NCI-H345 treated with DMSO at 0.1 percent for 48 hours (cell line): ENCODE data around the gene SLC28A3.

Source experiments
- DNase-seq: peaks from one replicate; lab custom pipeline; 2025; ENCODE audit not compliant: unreplicated experiment; lab: John Stamatoyannopoulos, UW

The SLC28A3 gene

DNA sequence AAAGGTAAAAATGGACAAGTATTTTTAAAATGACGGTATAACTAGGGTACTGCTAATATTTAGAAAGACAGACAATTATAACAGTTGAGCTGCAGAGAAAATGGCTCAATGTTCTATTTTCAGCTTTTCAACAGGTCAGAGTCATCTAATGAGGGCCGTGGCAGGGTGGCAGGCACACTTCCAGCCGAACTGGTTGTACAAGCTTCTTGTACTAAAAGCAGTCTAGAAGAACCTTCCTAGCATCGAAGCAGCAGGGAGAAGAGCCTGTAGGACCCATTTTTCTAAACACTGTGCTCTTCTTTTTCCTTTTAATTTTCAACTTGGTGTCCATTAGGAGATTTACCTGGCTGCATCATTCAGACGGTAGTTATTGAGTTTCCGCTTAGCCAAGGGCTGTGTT, 85.6 kb downstream of the SLC28A3 start:
- no peak for DNase-seq

DNA sequence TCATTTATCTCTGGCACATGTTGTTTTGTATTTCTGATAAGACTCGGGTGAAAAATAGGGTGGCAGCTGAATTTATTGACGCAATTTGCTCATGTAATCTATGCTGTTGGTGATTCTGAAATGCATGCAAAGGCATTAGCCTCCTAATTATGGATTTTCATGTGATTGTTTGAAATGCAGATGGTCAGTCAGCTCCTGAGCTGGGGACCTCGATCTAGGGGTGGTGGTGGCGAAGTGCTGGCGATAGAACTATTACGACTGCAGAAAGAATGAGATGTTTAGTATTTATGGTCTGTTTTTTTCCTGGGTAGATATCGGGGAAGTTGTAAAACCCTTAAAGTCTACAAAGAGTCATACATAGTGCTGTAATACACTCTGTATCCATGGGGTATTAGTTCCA, 88.6 kb downstream of the SLC28A3 start:
- no peak for DNase-seq

DNA sequence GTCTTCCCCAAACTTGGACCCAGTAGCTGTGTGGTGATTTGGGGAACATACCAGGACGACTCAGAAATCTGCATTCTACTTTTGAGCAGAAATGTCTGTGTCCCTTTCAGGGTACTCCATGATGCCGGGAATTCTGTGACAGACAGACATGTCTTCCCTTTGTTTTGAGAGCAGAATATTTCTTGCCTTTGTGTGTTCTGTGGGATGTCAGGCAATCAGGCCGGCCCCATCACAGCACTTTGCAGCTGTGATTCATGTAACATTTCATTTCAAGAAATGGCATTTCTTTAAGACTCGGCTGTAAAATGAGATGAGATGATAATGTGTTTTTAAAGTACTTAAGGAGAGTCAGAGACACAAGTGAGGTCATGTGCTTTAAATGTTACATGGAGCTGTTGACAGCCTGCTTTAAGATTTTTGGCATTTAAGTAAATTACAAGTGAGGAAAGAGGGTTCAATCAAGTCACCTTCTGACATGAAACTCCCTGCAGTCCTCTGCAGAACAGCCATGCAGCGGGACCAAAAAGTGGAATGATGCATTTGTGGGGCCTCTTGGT, 98.7 kb downstream of the SLC28A3 start:
- DNase-seq: no peak

DNA sequence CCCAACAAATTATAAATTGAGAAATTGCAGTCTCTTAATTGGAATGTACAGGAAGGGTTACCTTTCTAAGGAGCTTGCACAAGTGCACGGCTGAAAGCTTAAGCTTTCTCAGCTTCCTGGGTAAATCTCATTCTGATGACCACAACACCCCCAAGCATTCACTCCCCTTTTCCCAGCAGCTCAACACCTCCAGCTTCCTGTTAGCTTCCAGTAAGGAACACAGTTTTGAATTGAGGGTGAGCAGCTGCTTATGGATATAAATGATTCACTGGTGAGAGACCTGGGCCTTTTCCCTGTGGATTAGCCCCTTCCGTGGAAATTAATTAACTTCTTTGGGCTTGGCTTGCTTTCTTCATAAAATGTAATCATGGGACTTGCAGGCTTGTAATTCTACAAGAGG, 101.2 kb downstream of the SLC28A3 start:
- DNase-seq: no peak

DNA sequence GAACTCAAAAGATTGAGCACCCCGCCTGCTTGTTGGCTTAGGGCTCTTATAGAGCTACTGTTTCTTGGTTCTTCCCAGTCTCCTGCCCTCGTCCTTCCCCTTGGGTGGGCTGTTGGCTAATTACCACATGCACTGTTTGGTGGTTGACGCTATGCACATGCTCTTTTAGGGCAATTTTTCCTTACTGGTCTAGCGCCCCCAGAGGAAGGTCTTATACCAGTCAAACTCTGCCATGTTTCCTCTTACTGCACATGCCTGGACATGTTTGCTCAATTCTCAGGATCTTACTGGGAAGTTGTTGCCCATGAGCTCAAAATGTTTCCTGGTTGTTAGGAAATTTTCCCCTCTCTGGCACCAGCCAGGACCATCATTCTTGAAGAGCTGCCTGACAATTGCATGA, 101.9 kb downstream of the SLC28A3 start:
- no peak for DNase-seq

DNA sequence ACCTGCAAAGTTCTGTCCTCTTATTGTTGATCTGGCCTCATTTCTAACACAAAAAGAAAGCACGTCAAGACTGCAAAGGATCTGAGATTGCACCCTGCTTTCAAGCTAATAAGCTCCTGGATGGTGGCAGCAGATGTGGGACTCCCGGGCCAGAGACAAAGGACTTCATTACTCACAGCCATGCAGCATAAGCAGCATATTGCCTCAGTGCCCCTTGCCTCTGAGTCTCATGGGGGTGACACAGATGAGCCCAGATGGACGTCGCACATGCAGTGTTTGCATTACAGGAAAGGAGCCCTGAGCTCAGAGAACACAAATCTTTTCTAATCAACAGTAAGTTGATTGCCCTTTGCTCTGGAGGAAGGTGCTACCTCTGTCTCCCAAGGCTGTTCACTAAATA, 105.0 kb downstream of the SLC28A3 start:
- no peak for DNase-seq

DNA sequence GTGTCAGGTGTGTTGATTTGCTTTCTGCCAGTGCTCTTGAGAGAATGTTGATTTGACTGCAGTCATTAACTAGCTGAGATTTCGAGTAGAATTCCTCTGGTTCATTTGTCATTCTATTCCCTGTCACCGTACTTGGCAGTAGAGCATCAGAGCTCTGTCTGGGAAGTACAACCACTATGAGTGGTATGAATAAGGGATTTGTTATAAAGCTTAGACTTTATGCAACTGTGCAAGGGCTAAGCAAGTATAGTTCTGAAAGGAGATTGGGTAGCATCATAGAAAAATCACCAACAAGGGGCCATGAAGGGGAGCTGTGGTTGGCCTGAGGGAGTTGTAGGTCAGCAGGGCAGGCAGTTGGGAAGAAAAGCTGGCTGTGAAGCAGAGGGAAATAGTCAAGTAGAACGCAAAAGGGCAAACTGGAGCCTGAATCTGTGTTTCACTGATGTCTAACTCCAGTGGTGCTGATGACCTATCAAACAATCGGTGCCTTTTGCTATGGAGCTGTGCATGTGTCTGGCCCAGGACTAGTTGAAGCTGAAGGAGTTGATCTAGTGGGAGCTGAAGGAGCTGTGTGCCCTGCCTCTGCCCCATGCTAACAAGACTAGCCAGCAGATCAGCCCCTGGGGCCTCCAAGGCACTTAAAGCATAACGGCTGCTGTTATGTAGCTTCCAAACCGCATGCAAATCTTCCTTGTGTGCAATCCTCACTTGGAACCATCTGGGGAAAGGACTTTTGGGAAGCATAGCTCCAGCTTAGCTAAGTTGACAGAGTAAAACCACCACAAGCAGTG, 110.0 kb downstream of the SLC28A3 start:
- DNase-seq: no peak

DNA sequence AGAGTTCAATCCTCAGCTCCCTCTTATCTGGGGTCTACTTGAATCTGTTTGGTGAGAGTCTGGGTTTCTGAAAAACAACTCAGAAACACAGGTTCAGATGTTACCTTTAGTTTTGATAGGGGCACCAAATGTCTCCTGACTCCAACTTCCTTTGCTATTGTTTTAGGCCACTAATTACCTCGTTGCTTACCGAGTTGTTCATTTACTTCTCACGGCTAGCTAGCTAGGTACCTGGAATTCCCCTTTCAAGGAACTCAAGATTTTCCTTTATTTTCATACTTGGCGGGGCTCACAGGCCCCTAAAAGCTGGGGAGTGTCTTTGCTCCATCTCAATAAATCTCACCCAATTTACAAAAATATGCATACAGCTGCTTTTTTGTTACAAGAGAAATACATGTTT, 111.4 kb downstream of the SLC28A3 start:
- no peak for DNase-seq

DNA sequence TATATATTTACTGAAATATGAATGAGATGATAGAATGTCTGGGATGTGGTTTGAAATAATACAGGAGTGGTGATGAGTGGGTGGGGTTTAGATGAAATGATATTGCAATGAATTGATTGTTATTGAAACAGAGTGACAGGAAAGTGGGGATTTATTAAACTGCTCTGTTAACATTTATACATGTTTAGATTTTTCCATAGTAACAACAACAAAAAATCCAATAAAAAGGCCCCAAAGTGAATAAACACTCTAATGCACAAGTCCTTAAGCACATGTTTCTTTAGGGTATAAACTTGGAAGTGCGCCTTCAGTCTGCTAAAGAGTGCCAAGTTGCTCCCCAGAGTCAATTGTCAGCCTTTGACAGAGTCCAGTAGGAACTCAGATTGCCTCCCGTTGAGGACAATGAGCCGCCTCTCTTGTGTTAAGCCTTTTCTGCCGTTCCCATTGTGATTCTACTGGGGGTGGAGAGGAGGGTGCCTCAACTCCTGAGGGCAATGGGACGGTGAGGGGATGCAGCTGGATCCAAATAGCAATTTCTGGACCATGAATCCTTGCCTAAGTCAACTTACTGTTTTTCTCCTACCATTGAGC, 112.3 kb downstream of the SLC28A3 start:
- no peak for DNase-seq

DNA sequence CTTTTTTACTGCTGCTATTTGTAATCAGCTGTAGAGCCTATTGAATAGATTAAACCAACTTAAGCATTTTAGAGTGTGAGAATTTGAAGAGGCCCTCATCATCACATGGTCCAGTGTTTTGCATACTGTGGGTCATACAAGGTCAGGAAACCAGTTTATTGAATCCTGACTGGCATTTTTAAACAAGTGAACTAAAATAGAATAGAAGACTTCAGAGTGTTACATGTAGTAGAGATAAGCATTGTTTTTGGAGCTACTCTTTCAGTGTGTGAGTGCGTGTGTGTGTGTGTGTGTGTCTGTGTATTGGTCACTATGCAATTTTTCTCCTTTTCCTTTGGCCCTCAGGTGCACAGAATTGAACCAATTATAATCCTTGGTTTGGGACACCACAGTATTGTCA, 114.4 kb downstream of the SLC28A3 start:
- no peak for DNase-seq
